Muscle layer of duodenum (tissue), 2 donors: Measurements from ENCODE around the gene GPR173.
A peak's percentile ranks its signal among the peaks of the same experiment; 100 is the strongest.

ENCODE experiments used
- H3K27ac ChIP-seq: one replicate; pipeline ENCODE4 v1.7.0; 2013; ENCODE audit warnings: mild to moderate bottlenecking, low read length
- H3K27me3 ChIP-seq: one replicate; pipeline ENCODE4 v1.7.0; 2013; ENCODE audit warnings: low read depth, mild to moderate bottlenecking, control low read depth, low read length
- H3K36me3 ChIP-seq, 2 donors: one replicate each; pipeline ENCODE4 v1.7.0; 2013; ENCODE audit warnings: low read length in 2 of 2, control low read depth in 1 of 2, mild to moderate bottlenecking in 1 of 2; ENCODE audit not compliant: insufficient read depth in 2 of 2, control insufficient read depth in 1 of 2
- H3K4me1 ChIP-seq, 2 donors: one replicate each; pipeline ENCODE4 v1.7.0; 2013; ENCODE audit warnings: low read length in 2 of 2, mild to moderate bottlenecking in 2 of 2, control low read depth in 1 of 2, moderate library complexity in 1 of 2; ENCODE audit not compliant: insufficient read depth in 2 of 2, control insufficient read depth in 1 of 2
- H3K4me3 ChIP-seq, 2 donors: one replicate each; pipeline ENCODE4 v1.7.0; 2013; ENCODE audit warnings: low read length in 2 of 2, low read depth in 1 of 2, mild to moderate bottlenecking in 1 of 2
- H3K9me3 ChIP-seq, 2 donors: one replicate each; pipeline ENCODE4 v1.7.0; 2013; ENCODE audit warnings: low read length in 2 of 2, control low read depth in 1 of 2, mild to moderate bottlenecking in 1 of 2; ENCODE audit not compliant: control insufficient read depth in 1 of 2
- donor health status: healthy.

GPR173 gene

DNA sequence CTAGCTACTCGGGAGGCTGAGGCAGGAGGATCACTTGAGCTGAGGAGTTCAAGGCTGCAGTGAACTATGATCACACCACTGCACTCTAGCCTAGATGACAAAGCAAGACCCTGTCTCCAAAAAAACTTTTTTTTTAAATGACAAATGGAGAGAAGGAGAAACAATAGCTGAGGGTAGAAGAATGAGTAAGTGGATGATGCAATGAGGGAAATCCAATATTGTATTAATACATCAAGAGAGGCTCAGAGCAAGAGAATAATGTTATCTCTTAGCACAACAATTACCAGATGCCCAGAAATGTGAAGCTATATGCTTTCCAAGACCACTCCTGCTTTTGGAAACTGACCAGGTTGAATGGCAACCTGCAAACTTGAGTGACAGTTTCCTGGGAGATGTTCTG, 19.9 kb upstream of the GPR173 start:
- no peaks in the 10 kb centered on the region for H3K36me3 ChIP-seq
- H3K4me3 ChIP-seq, result no peak overlapping the region
- H3K4me1 ChIP-seq, result no peaks in the 10 kb centered on the region
- H3K27me3 ChIP-seq, result no peaks in the 10 kb centered on the region
- H3K9me3 ChIP-seq, result no peaks in the 10 kb centered on the region
- no peak overlapping the region for H3K27ac ChIP-seq

GRCh38 chrX:53031380-53031779, 17.2 kb upstream of the GPR173 start:
- Histone ChIP-seq H3K4me1 (no peaks in the 10 kb centered on the region), H3K9me3 (no peaks in the 10 kb centered on the region), H3K27ac (no peak overlapping the region), H3K4me3 (no peak overlapping the region), H3K36me3 (no peaks in the 10 kb centered on the region), H3K27me3 (no peaks in the 10 kb centered on the region)

GRCh38 chrX:53036149-53036548, 12.4 kb upstream of the GPR173 start:
- Histone ChIP-seq H3K36me3 (no peaks in the 10 kb centered on the region), H3K27ac (no peak overlapping the region), H3K9me3 (no peaks in the 10 kb centered on the region), H3K4me1 (no peaks in the 10 kb centered on the region), H3K27me3 (no peaks in the 10 kb centered on the region), H3K4me3 (no peak overlapping the region)

DNA sequence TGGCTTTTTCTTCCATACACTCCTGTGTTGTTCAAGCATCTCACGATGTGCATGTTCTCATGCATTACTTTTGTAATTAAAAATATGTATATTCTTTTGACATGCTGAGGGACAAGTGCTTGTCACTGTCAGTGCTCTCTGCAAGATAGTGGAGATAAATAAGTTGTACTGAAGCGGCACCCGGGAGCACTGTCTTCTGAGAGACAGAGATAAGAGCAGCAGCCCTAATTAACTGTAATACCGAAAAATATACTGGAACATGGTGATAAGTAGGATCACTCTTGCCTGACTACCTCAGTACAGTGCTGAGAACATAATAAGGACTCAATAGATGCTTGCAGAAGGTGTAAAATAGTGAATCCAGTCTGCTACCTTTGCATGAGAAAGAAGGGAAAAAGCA, 9.4 kb upstream of the GPR173 start:
- Histone ChIP-seq H3K4me3 (no peak overlapping the region), H3K36me3 (no peaks in the 10 kb centered on the region), H3K4me1 (no peaks in the 10 kb centered on the region), H3K9me3 (no peaks in the 10 kb centered on the region), H3K27ac (no peak overlapping the region), H3K27me3 (no peaks in the 10 kb centered on the region)

DNA sequence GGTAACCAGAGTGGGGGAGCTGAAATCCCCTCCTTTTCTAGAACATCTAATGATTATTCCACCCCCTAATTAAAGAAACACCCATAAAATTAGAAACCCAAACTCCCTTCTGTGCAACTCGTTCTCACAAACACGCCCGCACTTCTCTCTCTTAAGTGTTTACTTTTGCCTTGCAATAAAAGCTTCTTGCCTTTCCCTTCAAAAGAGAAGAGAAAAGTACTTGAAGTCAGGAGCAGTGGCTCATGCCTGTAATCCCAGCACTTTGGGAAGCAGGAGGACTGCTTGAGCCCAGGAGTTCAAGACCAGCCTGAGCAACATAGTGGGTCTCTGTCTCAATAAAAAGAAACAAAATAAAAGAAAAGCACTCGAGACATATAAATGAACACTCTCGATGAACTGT, 3.6 kb upstream of the GPR173 start:
- no peak overlapping the region for H3K4me3 ChIP-seq
- H3K4me1 ChIP-seq, result peaks cover 0 to 12% of the 10 kb centered on the region in 2 donors
- no peaks in the 10 kb centered on the region for H3K36me3 ChIP-seq
- no peaks in the 10 kb centered on the region for H3K27me3 ChIP-seq
- no peaks in the 10 kb centered on the region for H3K9me3 ChIP-seq
- no peak overlapping the region for H3K27ac ChIP-seq

DNA sequence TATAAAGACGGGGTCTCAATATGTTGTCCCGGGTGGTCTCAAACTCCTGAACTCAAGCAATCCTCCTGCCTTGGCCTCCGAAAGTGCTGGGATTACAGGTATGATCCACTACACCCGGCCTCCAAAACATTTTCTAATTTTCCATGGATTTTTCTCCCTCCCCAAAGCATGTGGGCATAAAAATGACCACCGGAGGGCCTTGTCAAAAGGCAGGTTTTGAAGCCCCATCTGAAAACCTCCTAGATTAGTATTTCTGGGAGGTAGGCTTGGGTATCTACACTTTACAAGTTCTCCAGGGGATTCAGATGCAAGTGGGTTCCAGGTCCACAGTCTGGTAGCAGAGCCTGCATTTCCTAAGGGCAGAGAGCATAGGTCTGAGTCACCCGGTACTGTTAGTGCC, 1.4 kb upstream of the GPR173 start:
- Histone ChIP-seq H3K27me3 (no peaks in the 10 kb centered on the region), H3K4me3 (no peak overlapping the region), H3K9me3 (no peaks in the 10 kb centered on the region), H3K36me3 (no peaks in the 10 kb centered on the region), H3K4me1 (peaks cover 0 to 19% of the 10 kb centered on the region in 2 donors), H3K27ac (no peak overlapping the region)

DNA sequence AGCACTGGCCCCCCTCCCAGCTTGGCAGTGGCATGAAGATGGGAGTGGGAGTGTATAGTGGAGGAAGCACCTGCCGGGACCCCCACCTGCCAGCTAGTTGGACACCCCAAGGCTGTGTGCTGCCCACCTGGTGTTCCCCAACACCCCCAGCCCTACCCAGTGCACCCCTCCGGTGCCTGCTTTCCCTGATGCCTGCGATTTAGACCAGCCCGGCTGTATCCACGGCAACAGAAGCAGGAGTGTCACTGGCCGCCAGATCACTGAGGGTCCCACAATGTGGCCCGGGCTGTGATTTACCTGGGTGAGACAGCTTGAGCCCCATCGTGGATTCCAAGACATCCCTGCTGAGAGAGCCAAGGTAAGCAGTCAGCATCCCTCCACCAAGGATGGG, 533 bp downstream of the GPR173 start:
- H3K9me3 ChIP-seq, result no peaks in the 10 kb centered on the region
- peak overlapping the region; percentile 42 to 57 for H3K4me3 ChIP-seq
- no peaks in the 10 kb centered on the region for H3K36me3 ChIP-seq
- peaks cover 0 to 19% of the 10 kb centered on the region in 2 donors for H3K4me1 ChIP-seq
- no peak overlapping the region for H3K27ac ChIP-seq
- H3K27me3 ChIP-seq, result no peaks in the 10 kb centered on the region

DNA sequence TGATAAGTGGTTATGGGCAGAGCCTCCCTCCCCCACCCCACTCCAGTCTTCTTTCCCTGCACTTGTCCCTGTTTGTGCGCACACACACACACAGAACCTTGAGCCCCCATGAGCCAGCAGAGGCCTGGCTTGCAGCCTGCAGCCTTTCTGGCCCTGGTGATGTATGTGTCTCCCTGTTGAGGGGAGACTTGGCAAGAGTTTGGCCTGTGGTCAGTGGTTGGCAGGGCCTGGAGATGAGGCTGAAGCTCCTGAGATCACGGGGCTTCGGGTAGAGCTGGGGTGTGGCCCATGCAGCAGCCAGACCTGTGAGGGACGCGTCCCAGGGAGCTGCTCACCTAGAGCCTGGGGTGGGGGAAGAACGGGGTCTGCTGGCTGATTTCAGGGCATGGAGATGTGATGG, 2.3 kb downstream of the GPR173 start:
- Histone ChIP-seq H3K4me1 (peaks cover 0 to 19% of the 10 kb centered on the region in 2 donors), H3K27ac (no peak overlapping the region), H3K4me3 (no peak overlapping the region), H3K27me3 (no peaks in the 10 kb centered on the region), H3K36me3 (no peaks in the 10 kb centered on the region), H3K9me3 (no peaks in the 10 kb centered on the region)

DNA sequence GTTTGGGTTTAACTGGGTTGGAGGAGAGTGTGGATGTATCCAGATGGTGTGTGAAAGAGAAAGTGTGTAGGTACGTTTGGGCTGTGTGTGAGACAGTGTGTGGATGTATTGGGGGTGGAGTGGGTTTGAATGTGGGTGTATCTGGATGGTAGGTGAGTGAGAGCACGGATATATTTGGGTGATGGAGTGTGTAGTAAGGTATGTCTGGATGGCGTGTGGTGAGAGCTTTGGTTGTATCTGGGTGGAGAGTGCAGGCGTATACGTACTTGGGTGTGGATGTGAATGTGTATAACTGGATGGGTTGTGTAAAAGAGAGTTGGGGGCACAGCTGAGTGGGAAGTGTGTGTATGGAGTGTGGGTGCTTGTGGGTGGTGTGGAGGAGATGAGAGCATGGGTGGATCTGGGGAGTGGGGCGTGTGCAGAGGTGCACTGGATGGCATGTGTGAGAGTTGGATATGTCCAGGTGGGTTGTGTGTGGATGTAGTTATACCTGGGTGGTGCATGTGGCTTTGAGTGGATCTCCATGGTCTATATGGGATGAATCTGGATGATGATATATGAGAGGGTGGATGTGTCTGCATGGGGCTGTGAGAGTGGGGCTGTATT, 6.8 kb downstream of the GPR173 start:
- no peaks in the 10 kb centered on the region for H3K9me3 ChIP-seq
- H3K27ac ChIP-seq, result no peak overlapping the region

GRCh38 chrX:53056292-53056691, 7.7 kb downstream of the GPR173 start:
- H3K9me3 ChIP-seq, result no peaks in the 10 kb centered on the region
- H3K27me3 ChIP-seq, result no peaks in the 10 kb centered on the region
- H3K4me3 ChIP-seq, result no peak overlapping the region
- H3K4me1 ChIP-seq, result no peaks in the 10 kb centered on the region
- H3K36me3 ChIP-seq, result no peaks in the 10 kb centered on the region
- no peak overlapping the region for H3K27ac ChIP-seq

More for the DNA sequence above, 6.8 kb downstream of the GPR173 start:
- Histone ChIP-seq H3K4me1 (peaks cover 0 to 5% of the 10 kb centered on the region in 2 donors), H3K27me3 (no peaks in the 10 kb centered on the region), H3K36me3 (no peaks in the 10 kb centered on the region), H3K4me3 (no peak overlapping the region)

DNA sequence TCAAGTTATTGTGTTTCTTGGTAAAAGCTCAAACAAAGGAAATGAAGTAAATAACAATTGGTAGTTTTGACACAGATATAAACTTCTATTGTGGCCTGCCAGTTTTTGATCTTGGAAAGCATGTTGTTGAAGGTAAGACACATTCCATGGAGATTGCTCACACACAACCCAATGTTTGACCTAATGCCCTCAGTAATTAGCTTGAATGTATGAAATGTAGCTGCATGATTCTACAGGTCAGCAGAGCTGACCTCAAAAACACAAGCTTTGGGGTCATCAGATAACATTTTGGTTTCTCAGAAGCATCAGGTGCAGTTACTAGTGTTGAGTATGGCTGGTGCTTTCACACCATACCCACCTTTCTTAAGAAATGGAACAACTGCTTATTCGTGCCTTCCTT, 16.5 kb downstream of the GPR173 start:
- H3K27ac ChIP-seq, result no peak overlapping the region
- no peak overlapping the region for H3K4me3 ChIP-seq
- no peaks in the 10 kb centered on the region for H3K4me1 ChIP-seq
- H3K27me3 ChIP-seq, result no peaks in the 10 kb centered on the region
- H3K9me3 ChIP-seq, result no peaks in the 10 kb centered on the region
- no peaks in the 10 kb centered on the region for H3K36me3 ChIP-seq

GRCh38 chrX:53071064-53071463, 22.5 kb downstream of the GPR173 start:
- Histone ChIP-seq H3K27ac (no peak overlapping the region), H3K36me3 (no peaks in the 10 kb centered on the region), H3K4me1 (no peaks in the 10 kb centered on the region), H3K27me3 (no peaks in the 10 kb centered on the region), H3K4me3 (no peak overlapping the region), H3K9me3 (no peaks in the 10 kb centered on the region)
